Measurements from ENCODE around the gene AP5B1.

The AP5B1 gene

GRCh38 chr11:65743681-65744025 lies 37.1 kb downstream of the AP5B1 start:
- no peak overlapping the region for H3K4me3 ChIP-seq (ENCODE audit: insufficient read depth in 1 of 2, low read depth in 1 of 2, low read length in 2 of 2)
- H2BK15ac ChIP-seq (ENCODE audit: low read depth, poor library complexity, severe bottlenecking): no peak overlapping the region
- H3K18ac ChIP-seq (ENCODE audit: low read depth in 1 of 2, low read length in 2 of 2): no peak overlapping the region
- H3K9me3 ChIP-seq (ENCODE audit: control insufficient read depth, low read length): no peaks in the 10 kb centered on the region
- no peak overlapping the region for H2BK5ac ChIP-seq (ENCODE audit: low read depth, low read length, poor library complexity, severe bottlenecking)
- peaks cover 2% of the 10 kb centered on the region for H3K4me1 ChIP-seq (ENCODE audit: control insufficient read depth, insufficient read depth, low read depth, low read length)
- no peak overlapping the region for H2AK5ac ChIP-seq (ENCODE audit: low read length, severe bottlenecking)
- no peak overlapping the region for H2AFZ ChIP-seq (ENCODE audit: low read depth, low read length)
- H3K4me2 ChIP-seq (ENCODE audit: low read length, poor library complexity, severe bottlenecking): no peak overlapping the region
- peaks cover 9 to 20% of the 10 kb centered on the region in 2 experiments for H3K27me3 ChIP-seq (ENCODE audit: control insufficient read depth in 1 of 2, insufficient read depth in 1 of 2, low read length in 2 of 2)
- no peaks in the 10 kb centered on the region for H3K79me1 ChIP-seq (replicated peaks; ENCODE audit: low read length, poor library complexity, severe bottlenecking)
- no peak overlapping the region for H3K9ac ChIP-seq (ENCODE audit: low read length)
- no peak overlapping the region for H3K4ac ChIP-seq (ENCODE audit: low read depth in 1 of 2, low read length in 2 of 2)
- H3K23ac ChIP-seq (ENCODE audit: low read length in 2 of 2): no peak overlapping the region
- H4K8ac ChIP-seq (ENCODE audit: low read length): no peak overlapping the region
- no peak overlapping the region for H3K27ac ChIP-seq (ENCODE audit: low read length, poor library complexity, severe bottlenecking)
- no peaks in the 10 kb centered on the region for H3K36me3 ChIP-seq (ENCODE audit: control insufficient read depth in 1 of 2, insufficient read depth in 2 of 2, low read depth in 1 of 2, low read length in 2 of 2)
- WGBS: 84% methylated on average over 10 of the region's 10 CpGs
- H3K14ac ChIP-seq (ENCODE audit: low read length in 2 of 2): no peak overlapping the region
- no peak overlapping the region for H4K91ac ChIP-seq (ENCODE audit: low read length)
- no peak overlapping the region for H2BK120ac ChIP-seq (ENCODE audit: low read depth, low read length)
- no peak for DNase-seq
- no peak overlapping the region for H2BK12ac ChIP-seq (ENCODE audit: low read length in 2 of 2)

- H3K18ac ChIP-seq (ENCODE audit: low read depth in 1 of 2, low read length in 2 of 2): no peak overlapping the region
- H3K36me3 ChIP-seq (ENCODE audit: control insufficient read depth in 1 of 2, insufficient read depth in 2 of 2, low read depth in 1 of 2, low read length in 2 of 2): no peaks in the 10 kb centered on the region
- H3K4me2 ChIP-seq (ENCODE audit: low read length, poor library complexity, severe bottlenecking): no peak overlapping the region
- no peak overlapping the region for H3K4ac ChIP-seq (ENCODE audit: low read depth in 1 of 2, low read length in 2 of 2)
- H2BK12ac ChIP-seq (ENCODE audit: low read length in 2 of 2): no peak overlapping the region
- no peak overlapping the region for H2AFZ ChIP-seq (ENCODE audit: low read depth, low read length)
- H3K27me3 ChIP-seq (ENCODE audit: control insufficient read depth in 1 of 2, insufficient read depth in 1 of 2, low read length in 2 of 2): peaks cover 9 to 14% of the 10 kb centered on the region in 2 experiments
- no peak overlapping the region for H3K4me3 ChIP-seq (ENCODE audit: insufficient read depth in 1 of 2, low read depth in 1 of 2, low read length in 2 of 2)
- peaks cover 5% of the 10 kb centered on the region for H3K9me3 ChIP-seq (ENCODE audit: control insufficient read depth, low read length)
- no peak overlapping the region for H3K27ac ChIP-seq (ENCODE audit: low read length, poor library complexity, severe bottlenecking)
- 100% methylated on average over 1 of the region's 1 CpG for WGBS
- no peak overlapping the region for H3K14ac ChIP-seq (ENCODE audit: low read length in 2 of 2)
- H2BK120ac ChIP-seq (ENCODE audit: low read depth, low read length): no peak overlapping the region
- no peak for DNase-seq
- no peak overlapping the region for H3K23ac ChIP-seq (ENCODE audit: low read length in 2 of 2)
- H3K9ac ChIP-seq (ENCODE audit: low read length): no peak overlapping the region
- no peaks in the 10 kb centered on the region for H3K79me1 ChIP-seq (replicated peaks; ENCODE audit: low read length, poor library complexity, severe bottlenecking)
- H2BK15ac ChIP-seq (ENCODE audit: low read depth, poor library complexity, severe bottlenecking): no peak overlapping the region
- no peak overlapping the region for H4K8ac ChIP-seq (ENCODE audit: low read length)
- no peak overlapping the region for H4K91ac ChIP-seq (ENCODE audit: low read length)
- H2AK5ac ChIP-seq (ENCODE audit: low read length, severe bottlenecking): no peak overlapping the region
- H3K4me1 ChIP-seq (ENCODE audit: control insufficient read depth, insufficient read depth, low read depth, low read length): peaks cover 2% of the 10 kb centered on the region
- no peak overlapping the region for H2BK5ac ChIP-seq (ENCODE audit: low read depth, low read length, poor library complexity, severe bottlenecking)
Observed at GRCh38 chr11:65742353-65742752, 38.4 kb downstream of the AP5B1 start.

- 80% methylated on average over 8 of the region's 8 CpGs for WGBS
- Histone ChIP-seq H3K9ac (ENCODE audit: low read length) (no peak overlapping the region), H3K18ac (ENCODE audit: low read depth in 1 of 2, low read length in 2 of 2) (no peak overlapping the region)
Observed at GRCh38 chr11:65741185-65741584, 39.6 kb downstream of the AP5B1 start.

GRCh38 chr11:65739022-65739421 lies 41.8 kb downstream of the AP5B1 start:
- Histone ChIP-seq H2BK120ac (ENCODE audit: low read depth, low read length) (no peak overlapping the region), H3K4me2 (ENCODE audit: low read length, poor library complexity, severe bottlenecking) (no peak overlapping the region), H3K23ac (ENCODE audit: low read length in 2 of 2) (no peak overlapping the region), H2BK5ac (ENCODE audit: low read depth, low read length, poor library complexity, severe bottlenecking) (no peak overlapping the region), H3K4me3 (ENCODE audit: insufficient read depth in 1 of 2, low read depth in 1 of 2, low read length in 2 of 2) (no peak overlapping the region), H3K4ac (ENCODE audit: low read depth in 1 of 2, low read length in 2 of 2) (no peak overlapping the region), H3K9me3 (ENCODE audit: control insufficient read depth, low read length) (peaks cover 15% of the 10 kb centered on the region), H3K27me3 (ENCODE audit: control insufficient read depth in 1 of 2, insufficient read depth in 1 of 2, low read length in 2 of 2) (peaks cover 4 to 9% of the 10 kb centered on the region in 2 experiments), H2BK15ac (ENCODE audit: low read depth, poor library complexity, severe bottlenecking) (no peak overlapping the region), H2AFZ (ENCODE audit: low read depth, low read length) (no peak overlapping the region), H4K8ac (ENCODE audit: low read length) (no peak overlapping the region), H3K36me3 (ENCODE audit: control insufficient read depth in 1 of 2, insufficient read depth in 2 of 2, low read depth in 1 of 2, low read length in 2 of 2) (no peaks in the 10 kb centered on the region), H3K27ac (ENCODE audit: low read length, poor library complexity, severe bottlenecking) (no peak overlapping the region), H4K91ac (ENCODE audit: low read length) (no peak overlapping the region), H3K9ac (ENCODE audit: low read length) (no peak overlapping the region), H3K79me1 (replicated peaks; ENCODE audit: low read length, poor library complexity, severe bottlenecking) (no peaks in the 10 kb centered on the region), H2AK5ac (ENCODE audit: low read length, severe bottlenecking) (no peak overlapping the region), H3K4me1 (ENCODE audit: control insufficient read depth, insufficient read depth, low read depth, low read length) (no peaks in the 10 kb centered on the region), H2BK12ac (ENCODE audit: low read length in 2 of 2) (no peak overlapping the region), H3K18ac (ENCODE audit: low read depth in 1 of 2, low read length in 2 of 2) (no peak overlapping the region), H3K14ac (ENCODE audit: low read length in 2 of 2) (no peak overlapping the region)
- WGBS: no CpG with 5 or more reads among the region's 2 CpGs
- DNase-seq: no peak

More at GRCh38 chr11:65741185-65741584, 39.6 kb downstream of the AP5B1 start:
- H2BK15ac ChIP-seq (ENCODE audit: low read depth, poor library complexity, severe bottlenecking): no peak overlapping the region
- DNase-seq: no peak
- peaks cover 9 to 13% of the 10 kb centered on the region in 2 experiments for H3K27me3 ChIP-seq (ENCODE audit: control insufficient read depth in 1 of 2, insufficient read depth in 1 of 2, low read length in 2 of 2)
- no peak overlapping the region for H3K4ac ChIP-seq (ENCODE audit: low read depth in 1 of 2, low read length in 2 of 2)
- H4K91ac ChIP-seq (ENCODE audit: low read length): no peak overlapping the region
- no peak overlapping the region for H3K27ac ChIP-seq (ENCODE audit: low read length, poor library complexity, severe bottlenecking)
- no peak overlapping the region for H2AFZ ChIP-seq (ENCODE audit: low read depth, low read length)
- no peak overlapping the region for H2AK5ac ChIP-seq (ENCODE audit: low read length, severe bottlenecking)
- H4K8ac ChIP-seq (ENCODE audit: low read length): no peak overlapping the region
- H3K4me2 ChIP-seq (ENCODE audit: low read length, poor library complexity, severe bottlenecking): no peak overlapping the region
- H2BK12ac ChIP-seq (ENCODE audit: low read length in 2 of 2): no peak overlapping the region
- no peak overlapping the region for H3K14ac ChIP-seq (ENCODE audit: low read length in 2 of 2)
- H2BK5ac ChIP-seq (ENCODE audit: low read depth, low read length, poor library complexity, severe bottlenecking): no peak overlapping the region
- H3K23ac ChIP-seq (ENCODE audit: low read length in 2 of 2): no peak overlapping the region
- no peaks in the 10 kb centered on the region for H3K79me1 ChIP-seq (replicated peaks; ENCODE audit: low read length, poor library complexity, severe bottlenecking)
- peaks cover 14% of the 10 kb centered on the region for H3K9me3 ChIP-seq (ENCODE audit: control insufficient read depth, low read length)
- H3K4me1 ChIP-seq (ENCODE audit: control insufficient read depth, insufficient read depth, low read depth, low read length): peaks cover 2% of the 10 kb centered on the region
- H3K36me3 ChIP-seq (ENCODE audit: control insufficient read depth in 1 of 2, insufficient read depth in 2 of 2, low read depth in 1 of 2, low read length in 2 of 2): no peaks in the 10 kb centered on the region
- H3K4me3 ChIP-seq (ENCODE audit: insufficient read depth in 1 of 2, low read depth in 1 of 2, low read length in 2 of 2): no peak overlapping the region
- no peak overlapping the region for H2BK120ac ChIP-seq (ENCODE audit: low read depth, low read length)

Measured in mesenchymal stem cell (in vitro differentiated cells and primary cell).